ENCODE measurements around the gene CPN2.

- TF ChIP-seq, protein P1, sequence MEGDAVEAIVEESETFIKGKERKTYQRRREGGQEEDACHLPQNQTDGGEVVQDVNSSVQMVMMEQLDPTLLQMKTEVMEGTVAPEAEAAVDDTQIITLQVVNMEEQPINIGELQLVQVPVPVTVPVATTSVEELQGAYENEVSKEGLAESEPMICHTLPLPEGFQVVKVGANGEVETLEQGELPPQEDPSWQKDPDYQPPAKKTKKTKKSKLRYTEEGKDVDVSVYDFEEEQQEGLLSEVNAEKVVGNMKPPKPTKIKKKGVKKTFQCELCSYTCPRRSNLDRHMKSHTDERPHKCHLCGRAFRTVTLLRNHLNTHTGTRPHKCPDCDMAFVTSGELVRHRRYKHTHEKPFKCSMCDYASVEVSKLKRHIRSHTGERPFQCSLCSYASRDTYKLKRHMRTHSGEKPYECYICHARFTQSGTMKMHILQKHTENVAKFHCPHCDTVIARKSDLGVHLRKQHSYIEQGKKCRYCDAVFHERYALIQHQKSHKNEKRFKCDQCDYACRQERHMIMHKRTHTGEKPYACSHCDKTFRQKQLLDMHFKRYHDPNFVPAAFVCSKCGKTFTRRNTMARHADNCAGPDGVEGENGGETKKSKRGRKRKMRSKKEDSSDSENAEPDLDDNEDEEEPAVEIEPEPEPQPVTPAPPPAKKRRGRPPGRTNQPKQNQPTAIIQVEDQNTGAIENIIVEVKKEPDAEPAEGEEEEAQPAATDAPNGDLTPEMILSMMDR (IDR thresholded peaks at IDR 0.05): no peak
- TF ChIP-seq EP300 (IDR thresholded peaks at IDR 0.05): no peak
Observed at GRCh38 chr3:194324823-194325327, 26.3 kb downstream of the CPN2 start.

Measured in esophagus muscularis mucosa (tissue), 3 donors.